Measurements from ENCODE around the gene SLC34A3. TPM values are rescaled to one million over a fixed set of nuclear protein-coding genes. Genes with fewer than 3 reads are reported as not detected.

The SLC34A3 gene
- total RNA-seq, 1 donor from 2014 or later, result not detected

DNA sequence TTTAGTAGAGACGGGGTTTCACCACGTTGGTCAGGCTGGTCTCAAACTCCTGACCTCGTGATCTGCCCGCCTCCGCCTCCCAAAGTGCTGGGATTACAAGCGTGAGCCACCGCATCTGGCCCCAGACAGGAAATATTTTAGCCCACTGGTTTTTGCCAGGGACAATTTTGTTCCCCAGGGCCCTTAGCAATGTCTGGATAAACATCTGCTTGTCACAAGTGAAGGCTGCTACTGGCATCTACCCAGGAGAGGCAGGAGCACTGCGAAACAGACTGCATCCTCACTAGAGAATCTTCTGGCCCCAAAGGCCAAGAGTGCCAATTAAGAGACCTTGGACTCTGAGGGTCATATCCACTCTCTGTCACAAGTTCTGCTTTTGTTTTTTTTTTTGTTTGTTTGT, 27.7 kb upstream of the SLC34A3 start:
- FAIRE-seq (no peak), DNase-seq (ENCODE audit: low read depth) (no peak)
- TF ChIP-seq, protein P1, sequence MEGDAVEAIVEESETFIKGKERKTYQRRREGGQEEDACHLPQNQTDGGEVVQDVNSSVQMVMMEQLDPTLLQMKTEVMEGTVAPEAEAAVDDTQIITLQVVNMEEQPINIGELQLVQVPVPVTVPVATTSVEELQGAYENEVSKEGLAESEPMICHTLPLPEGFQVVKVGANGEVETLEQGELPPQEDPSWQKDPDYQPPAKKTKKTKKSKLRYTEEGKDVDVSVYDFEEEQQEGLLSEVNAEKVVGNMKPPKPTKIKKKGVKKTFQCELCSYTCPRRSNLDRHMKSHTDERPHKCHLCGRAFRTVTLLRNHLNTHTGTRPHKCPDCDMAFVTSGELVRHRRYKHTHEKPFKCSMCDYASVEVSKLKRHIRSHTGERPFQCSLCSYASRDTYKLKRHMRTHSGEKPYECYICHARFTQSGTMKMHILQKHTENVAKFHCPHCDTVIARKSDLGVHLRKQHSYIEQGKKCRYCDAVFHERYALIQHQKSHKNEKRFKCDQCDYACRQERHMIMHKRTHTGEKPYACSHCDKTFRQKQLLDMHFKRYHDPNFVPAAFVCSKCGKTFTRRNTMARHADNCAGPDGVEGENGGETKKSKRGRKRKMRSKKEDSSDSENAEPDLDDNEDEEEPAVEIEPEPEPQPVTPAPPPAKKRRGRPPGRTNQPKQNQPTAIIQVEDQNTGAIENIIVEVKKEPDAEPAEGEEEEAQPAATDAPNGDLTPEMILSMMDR (IDR thresholded peaks at IDR 0.05; ENCODE audit: insufficient read depth, low read length, severe bottlenecking), result no peak
- Histone ChIP-seq H3K36me3 (ENCODE audit: control insufficient read depth, insufficient read depth, low read length) (peaks cover 2% of the 10 kb centered on the region), H3K27me3 (ENCODE audit: control insufficient read depth, insufficient read depth, low read length) (no peaks in the 10 kb centered on the region), H3K4me3 (ENCODE audit: low read depth, low read length) (no peak overlapping the region)

DNA sequence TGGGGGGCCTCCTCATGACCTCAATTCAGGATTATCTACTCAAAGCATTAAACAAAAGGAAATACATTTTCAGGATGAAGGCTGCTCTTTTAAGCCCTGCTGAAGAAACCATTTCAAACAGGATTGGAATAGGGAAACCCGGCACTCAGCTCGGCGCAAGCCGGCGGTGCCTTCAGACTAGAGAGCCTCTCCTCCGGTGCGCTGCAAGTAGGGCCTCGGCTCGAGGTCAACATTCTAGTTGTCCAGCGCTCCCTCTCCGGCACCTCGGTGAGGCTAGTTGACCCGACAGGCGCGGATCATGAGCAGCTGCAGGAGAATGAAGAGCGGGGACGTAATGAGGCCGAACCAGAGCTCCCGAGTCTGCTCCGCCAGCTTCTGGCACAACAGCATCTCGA, 26.0 kb upstream of the SLC34A3 start:
- DNase-seq (ENCODE audit: low read depth) (no peak), FAIRE-seq (no peak)
- no peaks in the 10 kb centered on the region for H3K27me3 ChIP-seq (ENCODE audit: control insufficient read depth, insufficient read depth, low read length)
- peaks cover 3% of the 10 kb centered on the region for H3K36me3 ChIP-seq (ENCODE audit: control insufficient read depth, insufficient read depth, low read length)
- TF ChIP-seq, protein P1 (IDR thresholded peaks at IDR 0.05; ENCODE audit: insufficient read depth, low read length, severe bottlenecking), result no peak
- peak overlapping the region; percentile 83 for H3K4me3 ChIP-seq (ENCODE audit: low read depth, low read length)

DNA sequence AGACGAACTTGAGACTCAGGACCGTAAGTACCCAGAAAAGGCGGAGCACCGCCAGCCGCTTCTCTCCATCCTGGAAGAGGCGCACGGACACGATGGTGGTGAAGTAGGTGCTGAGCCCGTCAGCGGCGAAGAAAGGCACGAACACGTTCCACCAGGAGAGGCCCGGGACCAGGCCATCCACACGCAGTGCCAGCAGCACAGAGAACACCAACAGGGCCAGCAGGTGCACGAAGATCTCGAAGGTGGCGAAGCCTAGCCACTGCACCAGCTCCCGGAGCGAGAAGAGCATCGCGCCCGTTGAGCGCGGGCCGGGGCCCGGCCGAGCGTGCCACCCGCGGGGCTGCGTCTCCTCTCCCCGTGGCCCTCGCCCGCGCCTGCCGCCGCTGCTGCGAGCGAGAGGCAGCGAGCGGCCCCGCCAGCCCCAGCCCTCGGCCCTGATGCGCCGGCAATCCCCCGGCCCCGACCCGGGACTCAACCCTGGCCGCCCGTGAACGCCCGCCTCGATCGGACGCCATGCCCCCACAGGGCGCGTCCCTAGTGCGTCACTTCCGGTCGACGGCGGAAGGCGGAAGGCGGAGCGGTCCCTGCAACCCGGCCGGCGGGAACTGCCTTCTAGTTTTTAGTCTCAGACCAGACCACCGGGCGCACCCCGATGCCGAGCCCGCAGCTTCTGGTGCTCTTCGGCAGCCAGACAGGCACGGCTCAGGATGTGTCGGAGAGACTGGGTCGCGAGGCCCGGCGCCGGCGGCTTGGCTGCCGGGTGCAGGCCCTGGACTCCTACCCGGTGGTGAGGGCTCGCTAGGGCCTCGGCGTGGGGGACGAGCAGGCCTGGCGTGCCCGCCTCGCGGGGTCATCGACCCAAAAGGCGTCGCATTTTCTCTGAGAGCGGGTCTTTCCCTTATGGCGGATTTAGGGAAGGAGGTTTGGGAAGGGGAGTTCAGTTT, 25.3 kb upstream of the SLC34A3 start, which contains the start of the genes NDOR1 and TMEM203:
Gene NDOR1, plus strand, starts transcription at position 575 of the 944 bp plus-strand sequence. Its CDS starts 78 bp downstream, at position 653.
Gene TMEM203, minus strand, starts transcription at position 523 of the 944 bp plus-strand sequence. Its CDS starts 234 bp downstream, at position 289.
- peak; percentile 53 for DNase-seq (ENCODE audit: low read depth)
- no peak for FAIRE-seq
- TF ChIP-seq, protein P1 (IDR thresholded peaks at IDR 0.05; ENCODE audit: insufficient read depth, low read length, severe bottlenecking), result no peak
- Histone ChIP-seq H3K27me3 (ENCODE audit: control insufficient read depth, insufficient read depth, low read length) (no peaks in the 10 kb centered on the region), H3K4me3 (ENCODE audit: low read depth, low read length) (peak within 1 kb of the TSS; percentile 83), H3K36me3 (ENCODE audit: control insufficient read depth, insufficient read depth, low read length) (peaks cover 3% of the 10 kb centered on the region)

DNA sequence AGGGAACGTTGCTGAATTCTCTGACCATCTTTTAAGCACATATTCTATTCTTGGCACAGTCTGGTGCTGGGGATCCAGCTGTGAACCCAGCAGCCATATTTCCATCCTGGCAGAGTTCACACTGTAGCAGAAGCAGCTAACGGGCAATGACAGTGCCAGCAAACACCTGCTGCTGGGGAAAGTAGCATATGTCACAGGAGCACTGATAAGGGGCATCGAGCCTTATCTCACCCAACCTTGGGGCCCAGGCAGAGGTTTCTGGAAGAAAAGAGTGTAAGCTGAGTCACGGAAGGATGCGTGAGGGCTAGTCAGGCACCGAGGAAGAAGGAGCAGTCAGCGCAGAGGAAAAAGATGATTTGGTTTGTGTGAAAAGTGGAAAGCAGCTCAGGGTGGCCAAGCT, 24.1 kb upstream of the SLC34A3 start:
- Histone ChIP-seq H3K36me3 (ENCODE audit: control insufficient read depth, insufficient read depth, low read length) (peaks cover 3% of the 10 kb centered on the region), H3K27me3 (ENCODE audit: control insufficient read depth, insufficient read depth, low read length) (no peaks in the 10 kb centered on the region), H3K4me3 (ENCODE audit: low read depth, low read length) (no peak overlapping the region)
- TF ChIP-seq, protein P1 (IDR thresholded peaks at IDR 0.05; ENCODE audit: insufficient read depth, low read length, severe bottlenecking), result no peak
- DNase-seq (ENCODE audit: low read depth) (no peak), FAIRE-seq (no peak)

DNA sequence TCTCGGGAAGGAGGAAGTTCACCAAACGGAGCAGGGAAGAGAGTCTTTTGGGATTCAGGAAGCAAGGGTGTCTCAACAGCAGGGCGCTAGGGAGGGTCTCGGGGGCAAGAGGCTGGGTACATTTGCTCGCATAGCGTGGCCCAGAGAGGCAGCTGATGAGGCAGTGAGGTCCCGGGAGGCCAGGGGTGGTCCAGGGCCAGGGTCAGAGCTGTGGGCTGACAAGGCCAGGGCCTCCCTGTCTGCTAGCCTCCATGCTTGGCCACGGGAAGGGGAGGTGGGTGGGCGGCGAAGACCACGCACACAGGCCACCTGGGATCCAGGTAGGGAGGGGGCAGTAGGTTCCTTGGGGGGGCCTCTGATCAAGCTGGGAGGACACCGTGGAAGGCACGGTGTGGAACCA, 19.2 kb upstream of the SLC34A3 start:
- TF ChIP-seq, protein P1 (IDR thresholded peaks at IDR 0.05; ENCODE audit: insufficient read depth, low read length, severe bottlenecking), result no peak
- DNase-seq (ENCODE audit: low read depth) (no peak), FAIRE-seq (no peak)
- Histone ChIP-seq H3K4me3 (ENCODE audit: low read depth, low read length) (no peak overlapping the region), H3K36me3 (ENCODE audit: control insufficient read depth, insufficient read depth, low read length) (peaks cover 9% of the 10 kb centered on the region), H3K27me3 (ENCODE audit: control insufficient read depth, insufficient read depth, low read length) (no peaks in the 10 kb centered on the region)
